Kidney (tissue), 14 donors: Measurements from ENCODE around the gene CLEC18A. TPM values are rescaled to one million over a fixed set of nuclear protein-coding genes. Genes with fewer than 3 reads are reported as not detected.
A peak's percentile ranks its signal among the peaks of the same experiment; 100 is the strongest.

Source experiments
- DNase-seq, 5 donors: peaks; one replicate each; pipeline ENCODE4 v3.0.0-alpha.2; 2013 to 2020
- FAIRE-seq: peaks from 2 replicates; lab custom pipeline; 2012; peaks lifted over from hg19 to GRCh38; lab: Jason Lieb, UNC
- H3K27ac ChIP-seq, 2 donors: one replicate each; pipeline ENCODE4 v1.7.0; 2013; ENCODE audit warnings: low read depth in 2 of 2, low read length in 2 of 2, inconsistent platforms in 1 of 2
- H3K27me3 ChIP-seq: one replicate; pipeline ENCODE4 v1.7.1; 2013; ENCODE audit warnings: low read length, inconsistent platforms; ENCODE audit not compliant: control insufficient read depth, insufficient read depth
- H3K36me3 ChIP-seq, 3 donors: one replicate each; pipeline versions ENCODE4 v1.7.0 to v1.7.1; 2013; ENCODE audit warnings: low read length in 3 of 3, control low read depth in 1 of 3, inconsistent platforms in 1 of 3; ENCODE audit not compliant: insufficient read depth in 3 of 3, control insufficient read depth in 2 of 3
- H3K4me1 ChIP-seq, 3 donors: one replicate each; pipeline versions ENCODE4 v1.7.0 to v1.7.1; 2013; ENCODE audit warnings: low read length in 3 of 3, inconsistent platforms in 1 of 3, low read depth in 1 of 3; ENCODE audit not compliant: control insufficient read depth in 2 of 3, insufficient read depth in 2 of 3
- H3K4me3 ChIP-seq, 3 donors: one replicate each; pipeline versions ENCODE4 v1.7.0 to v1.8.1; 2013; ENCODE audit warnings: low read length in 3 of 3, control low read depth in 1 of 3, inconsistent platforms in 1 of 3
- H3K9ac ChIP-seq, 3 donors: one replicate each; pipeline versions ENCODE4 v1.7.0 to v1.7.1; 2013; ENCODE audit warnings: low read length in 3 of 3, control low read depth in 1 of 3, inconsistent platforms in 1 of 3
- H3K9me3 ChIP-seq, 3 donors: one replicate each; pipeline versions ENCODE4 v1.7.0 to v1.7.1; 2013; ENCODE audit warnings: low read length in 3 of 3, control low read depth in 1 of 3, inconsistent platforms in 1 of 3; ENCODE audit not compliant: control insufficient read depth in 2 of 3, insufficient read depth in 1 of 3
- intact Hi-C: fragments of 100-400 bp; cut with DNase I; formaldehyde crosslinking; loops from one replicate; pipeline ENCODE4 v1.11.1; 2022
- polyA plus RNA-seq: library from polyadenylated mRNA; stranded (reverse); fragments of 350-450 nt; fragmentation: Illumina TruSeq; extraction: RNeasy Lipid Tissue Mini Kit (QIAGEN cat#74804); gene quantifications from one replicate; pipeline ENCODE4 v1.2.3, GENCODE V29; 2014; ENCODE audit warnings: low read depth, low replicate concordance; ENCODE audit not compliant: insufficient read depth
- total RNA-seq: library from RNA; stranded (reverse); fragmentation: NEBNext Ultra II Directional; extraction: Animal tissue kit (Norgen Biotek cat#: 25700); gene quantifications from one replicate; pipeline ENCODE4 v1.2.1, GENCODE V29; 2021
- TF ChIP-seq, protein P1 (sequence below): IDR thresholded peaks from 3 replicates; pipeline ENCODE4 v1.5.1; 2012; ENCODE audit warnings: mild to moderate bottlenecking, moderate library complexity, borderline replicate concordance; ENCODE audit not compliant: insufficient read depth; ENCODE audit errors: extremely low read depth
- donor health status: control.
- donor health status: control.
- donor health status: control.
- donor health status: control.
- donor health status: control.
- donor health status: DM: yes; HTN: yes; CAD: no.
- donor health status: Normal renal cell carcinoma (clear cell type).

CLEC18A gene
- total and polyA plus RNA-seq, 2 donors from 2014 or later = 0.85 to 87.7 TPM

GRCh38 chr16:69926241-69926640 is 24.9 kb upstream of the CLEC18A start:
- TF ChIP-seq, protein P1, sequence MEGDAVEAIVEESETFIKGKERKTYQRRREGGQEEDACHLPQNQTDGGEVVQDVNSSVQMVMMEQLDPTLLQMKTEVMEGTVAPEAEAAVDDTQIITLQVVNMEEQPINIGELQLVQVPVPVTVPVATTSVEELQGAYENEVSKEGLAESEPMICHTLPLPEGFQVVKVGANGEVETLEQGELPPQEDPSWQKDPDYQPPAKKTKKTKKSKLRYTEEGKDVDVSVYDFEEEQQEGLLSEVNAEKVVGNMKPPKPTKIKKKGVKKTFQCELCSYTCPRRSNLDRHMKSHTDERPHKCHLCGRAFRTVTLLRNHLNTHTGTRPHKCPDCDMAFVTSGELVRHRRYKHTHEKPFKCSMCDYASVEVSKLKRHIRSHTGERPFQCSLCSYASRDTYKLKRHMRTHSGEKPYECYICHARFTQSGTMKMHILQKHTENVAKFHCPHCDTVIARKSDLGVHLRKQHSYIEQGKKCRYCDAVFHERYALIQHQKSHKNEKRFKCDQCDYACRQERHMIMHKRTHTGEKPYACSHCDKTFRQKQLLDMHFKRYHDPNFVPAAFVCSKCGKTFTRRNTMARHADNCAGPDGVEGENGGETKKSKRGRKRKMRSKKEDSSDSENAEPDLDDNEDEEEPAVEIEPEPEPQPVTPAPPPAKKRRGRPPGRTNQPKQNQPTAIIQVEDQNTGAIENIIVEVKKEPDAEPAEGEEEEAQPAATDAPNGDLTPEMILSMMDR = no peak
- Histone ChIP-seq H3K27ac (peak overlapping the region in 1 of 2 donors; percentile 93), H3K9me3 (no peaks in the 10 kb centered on the region), H3K36me3 (peaks cover 0 to 17% (median 0%) of the 10 kb centered on the region in 3 donors), H3K4me1 (peaks cover 3 to 12% (median 11%) of the 10 kb centered on the region in 3 donors), H3K9ac (peak overlapping the region in 1 of 3 donors; percentile 57), H3K4me3 (peak overlapping the region in 2 of 3 donors; percentile 53 to 65), H3K27me3 (no peaks in the 10 kb centered on the region)
- FAIRE-seq (no peak), DNase-seq (no peak)
- intact Hi-C loops = no loop called here

DNA sequence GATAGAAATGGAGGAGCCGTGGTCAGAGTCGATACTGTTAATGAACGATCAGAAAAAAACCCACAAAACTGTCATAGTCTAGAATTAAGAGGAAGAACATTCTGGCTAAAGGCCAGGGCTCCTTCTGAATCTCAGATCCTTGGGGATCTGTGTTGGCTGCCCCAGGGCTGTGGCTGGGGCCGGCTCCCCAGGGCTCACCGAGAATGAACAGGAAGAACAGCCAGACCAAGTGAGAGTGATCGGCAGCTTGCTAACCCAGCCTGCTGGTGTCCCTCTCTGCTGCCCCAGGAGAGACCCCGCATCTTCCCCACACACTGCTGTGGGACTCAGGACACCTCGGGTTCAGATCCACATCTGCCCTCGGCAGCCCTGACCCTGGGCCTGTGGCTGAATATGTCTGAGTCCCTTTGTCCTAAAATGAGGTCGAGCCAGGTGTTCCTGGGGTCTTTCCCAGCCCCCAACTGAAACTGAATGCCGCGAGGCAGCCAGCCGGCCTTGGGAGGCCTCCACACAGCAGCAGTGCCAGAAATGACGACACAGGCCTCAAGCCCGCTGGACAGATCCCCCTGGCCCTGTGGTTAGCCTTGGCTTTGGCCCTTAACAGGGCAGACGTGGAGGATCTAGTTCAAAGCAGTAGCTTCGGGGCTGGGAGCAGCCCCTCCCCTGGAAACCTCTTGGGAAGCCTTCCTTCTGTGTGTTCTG is 23.9 kb upstream of the CLEC18A start:
- H3K27ac ChIP-seq = peak overlapping the region; percentile 66 to 68
- H3K9me3 ChIP-seq = no peaks in the 10 kb centered on the region
- no peaks in the 10 kb centered on the region for H3K27me3 ChIP-seq
- FAIRE-seq (no peak), DNase-seq (peak; percentile 51 to 89 (median 61))
- peaks cover 0 to 25% (median 5%) of the 10 kb centered on the region in 3 donors for H3K36me3 ChIP-seq
- H3K9ac ChIP-seq = peak overlapping the region in 2 of 3 donors; percentile 57 to 68
- intact Hi-C loops = no loop called here
- H3K4me3 ChIP-seq = peak overlapping the region in 2 of 3 donors; percentile 9 to 65
- TF ChIP-seq, protein P1 = no peak
- H3K4me1 ChIP-seq = peaks cover 3 to 12% (median 11%) of the 10 kb centered on the region in 3 donors

DNA sequence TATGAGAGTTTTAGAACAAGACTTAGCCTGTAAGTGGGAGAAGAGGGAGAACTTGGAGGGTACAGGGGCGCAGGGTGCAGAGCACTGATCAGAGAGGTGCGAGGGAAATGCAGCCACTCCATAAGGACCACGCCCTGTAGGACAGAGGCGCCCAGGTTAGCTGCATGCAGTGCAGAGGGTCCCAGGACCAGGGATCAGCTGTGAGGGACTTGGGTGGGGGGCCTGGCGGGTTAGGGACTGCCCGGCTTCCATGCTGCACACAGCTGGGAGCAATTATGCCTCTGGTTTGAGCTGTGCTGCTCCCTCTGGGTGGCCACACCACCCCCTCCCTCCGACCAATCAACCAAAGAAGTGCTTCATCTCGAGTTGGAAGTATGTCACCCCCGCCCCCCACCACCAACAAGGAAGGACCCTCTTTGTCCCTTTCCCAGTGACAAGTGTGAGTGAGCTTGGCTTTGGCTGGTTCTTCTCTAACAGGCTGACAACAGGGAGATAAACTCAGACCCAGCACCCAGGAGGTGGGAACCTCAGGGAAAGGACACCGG is 22.2 kb upstream of the CLEC18A start:
- Histone ChIP-seq H3K4me3 (no peak overlapping the region), H3K9ac (no peak overlapping the region), H3K9me3 (no peaks in the 10 kb centered on the region), H3K27me3 (no peaks in the 10 kb centered on the region), H3K36me3 (peaks cover 0 to 41% (median 19%) of the 10 kb centered on the region in 3 donors), H3K4me1 (peaks cover 3 to 12% (median 6%) of the 10 kb centered on the region in 3 donors), H3K27ac (no peak overlapping the region)
- TF ChIP-seq, protein P1 = no peak
- no peak for FAIRE-seq
- DNase-seq = no peak
- intact Hi-C loops = no loop called here
